GM12801 (cell line): ENCODE data around the gene ATP2B3.

ENCODE experiments used
- CTCF ChIP-seq: IDR thresholded peaks from one replicate; pipeline ENCODE4 v1.5.1; 2011; ENCODE audit warnings: control low read depth; ENCODE audit not compliant: insufficient read length; ENCODE audit errors: extremely low read depth

ATP2B3 gene

GRCh38 chrX:153561337-153561736 lies 43.9 kb downstream of the ATP2B3 start:
- no peak for TF ChIP-seq CTCF

GRCh38 chrX:153562546-153562945 lies 45.1 kb downstream of the ATP2B3 start:
- TF ChIP-seq CTCF, result no peak

GRCh38 chrX:153564047-153564606 lies 46.7 kb downstream of the ATP2B3 start:
- TF ChIP-seq CTCF, result no peak

GRCh38 chrX:153565996-153566580 lies 48.6 kb downstream of the ATP2B3 start:
- no peak for TF ChIP-seq CTCF

GRCh38 chrX:153568451-153569011 lies 51.1 kb downstream of the ATP2B3 start:
- TF ChIP-seq CTCF, result no peak

GRCh38 chrX:153569475-153569874 lies 52.0 kb downstream of the ATP2B3 start:
- TF ChIP-seq CTCF, result no peak

- no peak for TF ChIP-seq CTCF
Measured at GRCh38 chrX:153571534-153571908, 54.1 kb downstream of the ATP2B3 start.
